Measurements from ENCODE around the gene OR5T3.
"Not testable (repeated sequence)": the region's sequence is repeated elsewhere in the genome, so short reads cannot be mapped to it uniquely, and the experiment has no call there.

The OR5T3 gene

DNA sequence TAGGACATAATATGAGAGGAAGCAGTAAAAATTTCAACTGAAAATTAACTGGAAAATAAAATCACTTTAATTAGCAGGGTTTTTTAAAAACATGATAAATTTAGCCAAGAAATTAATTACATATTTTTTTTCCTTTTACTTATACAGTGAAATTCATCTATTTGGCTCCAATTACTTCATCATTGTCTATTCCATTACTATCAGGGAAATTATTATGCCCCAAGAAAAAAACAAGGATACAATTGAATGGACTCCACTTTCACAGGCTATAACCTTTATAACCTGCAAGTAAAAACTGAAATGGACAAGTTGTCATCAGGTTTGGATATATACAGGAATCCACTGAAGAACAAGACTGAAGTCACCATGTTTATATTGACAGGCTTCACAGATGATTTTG, at the start of gene OR5T3:
Gene OR5T3, plus strand, starts transcription at position 301 of the 400 bp plus-strand sequence. Its CDS starts 0 bp downstream, at position 301.
- no peak for DNase-seq (ENCODE audit: low read depth)

DNA sequence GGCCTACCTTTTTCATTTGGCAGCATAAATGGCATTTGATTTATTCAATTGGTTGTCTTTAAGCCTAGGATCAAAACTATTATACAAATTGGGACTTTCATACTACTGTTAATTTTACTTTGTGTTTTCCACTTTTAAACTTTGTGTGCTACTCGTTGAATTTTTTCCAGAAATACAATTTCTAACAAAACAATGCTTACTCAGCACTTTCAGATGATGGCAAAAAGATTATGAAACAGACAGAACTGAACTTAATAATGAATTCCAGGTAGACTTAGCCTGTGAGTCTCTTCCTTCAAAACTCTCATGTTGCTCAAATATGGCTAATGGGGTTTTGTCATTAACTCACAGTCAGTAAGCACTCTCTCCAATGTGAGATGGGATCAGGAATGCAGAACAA, 44.3 kb upstream of the OR5T3 start:
- DNase-seq (ENCODE audit: low read depth): no peak

DNA sequence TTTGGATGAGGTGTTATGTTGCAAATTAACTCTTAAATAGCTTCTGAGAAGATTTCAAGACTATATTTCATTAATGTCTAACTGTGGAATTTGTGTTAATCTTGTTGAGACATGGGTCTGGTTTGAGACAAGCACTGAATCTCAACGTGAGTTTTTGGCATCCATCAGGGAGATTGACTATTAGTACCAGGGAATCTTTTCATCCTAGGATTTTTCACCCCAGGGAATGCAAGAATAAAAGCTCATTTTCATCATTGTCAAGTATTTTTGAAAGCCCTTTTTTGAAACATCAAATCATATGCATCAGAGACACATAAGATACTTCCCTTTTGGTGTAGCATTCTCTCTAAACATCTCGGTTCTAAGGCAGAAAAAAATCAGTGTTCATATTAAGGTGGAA, 37.5 kb upstream of the OR5T3 start:
- DNase-seq (ENCODE audit: low read depth): no peak

DNA sequence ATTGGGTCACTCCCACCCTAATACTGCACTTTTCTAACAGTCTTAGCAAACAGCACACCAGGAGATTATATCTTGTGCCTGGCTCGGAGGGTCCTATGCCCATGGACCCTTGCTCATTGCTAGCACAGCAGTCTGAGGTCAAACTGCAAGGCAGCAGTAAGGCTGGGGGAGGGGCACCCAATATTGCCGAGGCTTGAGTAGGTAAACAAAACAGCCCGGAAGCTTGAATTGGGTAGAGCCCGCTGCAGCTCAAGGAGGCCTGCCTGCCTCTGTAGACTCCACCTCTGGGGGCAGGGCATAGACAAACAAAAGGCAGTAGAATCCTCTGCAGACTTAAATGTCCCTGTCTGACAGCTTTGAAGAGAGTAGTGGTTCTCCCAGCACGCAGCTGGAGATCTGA, 32.3 kb upstream of the OR5T3 start:
- DNase-seq (ENCODE audit: low read depth): not testable (repeated sequence)

DNA sequence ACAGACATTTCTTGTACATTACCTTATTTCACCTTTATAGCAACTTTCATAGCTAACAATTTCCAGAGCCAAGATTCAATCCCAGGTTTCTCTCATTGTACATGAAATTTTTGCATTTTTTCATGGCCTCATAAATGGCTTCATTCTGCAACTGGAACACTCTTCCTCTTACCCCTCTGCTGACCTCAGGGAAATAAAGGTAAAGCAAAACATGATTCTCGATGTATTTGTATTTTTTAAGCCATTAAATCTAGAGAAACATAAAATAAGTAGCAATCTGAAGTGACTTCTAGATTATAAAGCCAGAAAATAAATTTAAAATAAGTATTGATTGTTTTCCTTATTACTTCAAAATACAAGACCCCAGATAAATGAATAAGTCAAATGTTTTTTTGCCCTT, 17.9 kb upstream of the OR5T3 start, which contains the start of gene OR5T2:
Gene OR5T2, minus strand, starts transcription at position 101 of the 400 bp plus-strand sequence. CDS start 1,193 bp downstream, outside the sequence.
- no peak for DNase-seq (ENCODE audit: low read depth)

DNA sequence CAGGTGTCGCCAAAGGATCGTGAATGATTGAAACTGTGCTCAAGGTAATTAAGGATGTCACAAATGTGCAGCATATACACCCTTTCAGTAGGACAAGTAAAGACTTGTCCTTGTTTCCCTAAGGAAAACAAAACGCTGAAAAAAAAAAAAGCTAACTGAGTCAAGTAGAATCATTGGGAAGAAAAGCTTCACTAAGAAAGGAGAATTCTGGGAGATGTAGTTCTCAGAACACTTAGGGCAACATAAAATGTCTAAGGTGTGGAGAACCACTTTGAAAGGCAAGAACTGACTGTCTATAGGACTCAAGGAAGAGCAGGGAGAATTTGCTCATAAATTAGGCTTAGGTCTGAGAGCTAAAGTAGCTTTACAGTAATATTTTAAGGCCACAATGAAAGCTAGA, 19.0 kb downstream of the OR5T3 start:
- no peak for DNase-seq (ENCODE audit: low read depth)

DNA sequence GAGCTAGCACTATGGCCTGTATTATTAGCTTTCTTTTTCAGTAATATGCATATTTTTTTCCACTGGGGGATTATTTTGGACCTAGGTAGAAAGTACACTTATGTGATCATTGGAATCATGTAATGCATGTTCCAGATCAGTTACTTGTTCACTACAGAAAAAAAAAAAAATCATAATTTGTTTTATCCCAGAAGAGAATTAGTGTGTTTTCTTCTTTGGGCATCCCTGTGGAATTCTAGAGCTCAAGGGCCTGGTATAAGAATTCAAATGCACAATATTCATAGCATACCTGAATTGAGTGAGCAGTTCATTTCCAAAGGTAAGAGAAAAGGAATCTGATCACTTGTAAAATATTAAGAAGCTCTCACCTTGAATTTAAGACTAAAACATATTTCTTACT, 21.8 kb downstream of the OR5T3 start, which contains the start of gene OR5T1:
Gene OR5T1, plus strand, starts transcription at position 301 of the 400 bp plus-strand sequence. CDS start 1,485 bp downstream, outside the sequence.
- DNase-seq (ENCODE audit: low read depth): no peak

DNA sequence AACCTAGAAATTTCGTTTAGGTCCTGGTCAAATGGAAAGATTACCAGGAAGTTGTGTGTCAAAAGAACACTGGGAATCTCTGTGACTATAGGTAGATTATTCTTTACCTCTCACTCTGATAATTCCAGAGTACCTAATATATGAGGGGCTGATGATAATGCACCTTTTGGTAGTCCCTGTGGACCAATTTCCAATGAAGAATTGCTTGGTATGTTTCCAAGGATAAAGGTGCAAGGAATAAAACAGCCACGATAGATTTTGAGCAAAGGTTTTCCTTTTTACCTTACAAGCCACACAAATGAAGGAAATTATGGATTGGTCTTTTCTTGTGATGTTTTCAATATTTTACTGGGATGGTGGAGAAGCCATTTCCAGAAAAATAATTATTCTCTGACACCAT, 40.1 kb downstream of the OR5T3 start, which contains the start of gene OR8H1:
Gene OR8H1, minus strand, starts transcription at position 101 of the 400 bp plus-strand sequence. CDS start 1,192 bp downstream, outside the sequence.
- no peak for DNase-seq (ENCODE audit: low read depth)

DNA sequence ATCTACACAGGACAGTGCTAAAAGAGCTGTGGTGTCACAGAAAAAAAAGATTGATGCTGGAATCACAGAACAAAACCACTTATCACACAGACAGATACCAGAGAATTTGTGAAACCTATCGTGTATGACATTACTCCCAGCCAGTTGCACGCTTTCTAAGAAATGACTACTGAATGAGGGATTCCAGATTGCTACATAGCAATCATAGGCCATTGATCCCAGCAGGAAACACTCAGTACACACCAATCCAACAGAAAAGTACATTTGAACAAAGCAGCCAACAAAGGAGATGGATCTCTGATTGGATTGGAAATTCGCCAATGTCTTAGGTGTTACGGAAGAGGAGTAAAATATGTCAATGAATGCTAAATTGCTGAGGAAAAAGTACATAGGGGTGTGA, 44.8 kb downstream of the OR5T3 start:
- no peak for DNase-seq (ENCODE audit: low read depth)
